Activated B cell treated with CpG ODN at 0.5 μM for 24 hours (primary cell): ENCODE results near the gene NRF1. TPM values are rescaled to one million over a fixed set of nuclear protein-coding genes. Genes with fewer than 3 reads are reported as not detected.
A peak's percentile ranks its signal among the peaks of the same experiment; 100 is the strongest.

Experiments
- ATAC-seq: fragments of 200-7000 bp; cut with Tn5 transposase; one replicate; pipeline ENCODE4 v1.10.0; 2021; ENCODE audit warnings: low read depth, mild to moderate bottlenecking, moderate library complexity
- CTCF ChIA-PET: fragments of 350-600 bp; sonication (Branson Sonifier 250); formaldehyde crosslinking; loops from one replicate; lab custom pipeline; 2021; ENCODE audit warnings: antibody characterized with exemption; lab: Charles Lee
- POLR2A ChIA-PET: fragments of 350-600 bp; sonication (Branson Sonifier 250); formaldehyde crosslinking; loops from one replicate; lab custom pipeline; 2021; ENCODE audit warnings: antibody characterized with exemption; lab: Charles Lee
- DNase-seq: peaks from one replicate; pipeline ENCODE4 v3.0.0; 2022
- H3K27ac Mint-ChIP-seq: one replicate; pipeline ENCODE4 v1.8.0; 2020; ENCODE audit warnings: mixed read lengths
- H3K27me3 Mint-ChIP-seq: one replicate; pipeline ENCODE4 v1.8.0; 2021; ENCODE audit warnings: mixed read lengths
- H3K36me3 Mint-ChIP-seq: one replicate; pipeline ENCODE4 v1.8.0; 2021; ENCODE audit warnings: low read depth, mixed read lengths
- H3K4me1 Mint-ChIP-seq: one replicate; pipeline ENCODE4 v1.8.0; 2021; ENCODE audit warnings: mixed read lengths
- H3K4me3 Mint-ChIP-seq: one replicate; pipeline ENCODE4 v1.8.0; 2020; ENCODE audit warnings: mild to moderate bottlenecking, mixed read lengths
- H3K9me3 Mint-ChIP-seq: one replicate; pipeline ENCODE4 v1.8.0; 2020; ENCODE audit warnings: mixed read lengths
- intact Hi-C: fragments of 100-400 bp; cut with micrococcal nuclease; formaldehyde crosslinking; loops from one replicate; pipeline ENCODE4 v1.15.1; 2024
- total RNA-seq: library from RNA; stranded (reverse); gene quantifications from 2 replicates; pipeline ENCODE4 v1.2.3, GENCODE V29; 2022
- TF ChIP-seq, protein P1 (sequence below): fragments of 200-600 bp; IDR thresholded peaks from one replicate; pipeline ENCODE4 v1.8.0; 2022; ENCODE audit warnings: antibody characterized with exemption, mild to moderate bottlenecking

NRF1 gene
- total RNA-seq, 1 donor from 2014 or later = 27.4 TPM

DNA sequence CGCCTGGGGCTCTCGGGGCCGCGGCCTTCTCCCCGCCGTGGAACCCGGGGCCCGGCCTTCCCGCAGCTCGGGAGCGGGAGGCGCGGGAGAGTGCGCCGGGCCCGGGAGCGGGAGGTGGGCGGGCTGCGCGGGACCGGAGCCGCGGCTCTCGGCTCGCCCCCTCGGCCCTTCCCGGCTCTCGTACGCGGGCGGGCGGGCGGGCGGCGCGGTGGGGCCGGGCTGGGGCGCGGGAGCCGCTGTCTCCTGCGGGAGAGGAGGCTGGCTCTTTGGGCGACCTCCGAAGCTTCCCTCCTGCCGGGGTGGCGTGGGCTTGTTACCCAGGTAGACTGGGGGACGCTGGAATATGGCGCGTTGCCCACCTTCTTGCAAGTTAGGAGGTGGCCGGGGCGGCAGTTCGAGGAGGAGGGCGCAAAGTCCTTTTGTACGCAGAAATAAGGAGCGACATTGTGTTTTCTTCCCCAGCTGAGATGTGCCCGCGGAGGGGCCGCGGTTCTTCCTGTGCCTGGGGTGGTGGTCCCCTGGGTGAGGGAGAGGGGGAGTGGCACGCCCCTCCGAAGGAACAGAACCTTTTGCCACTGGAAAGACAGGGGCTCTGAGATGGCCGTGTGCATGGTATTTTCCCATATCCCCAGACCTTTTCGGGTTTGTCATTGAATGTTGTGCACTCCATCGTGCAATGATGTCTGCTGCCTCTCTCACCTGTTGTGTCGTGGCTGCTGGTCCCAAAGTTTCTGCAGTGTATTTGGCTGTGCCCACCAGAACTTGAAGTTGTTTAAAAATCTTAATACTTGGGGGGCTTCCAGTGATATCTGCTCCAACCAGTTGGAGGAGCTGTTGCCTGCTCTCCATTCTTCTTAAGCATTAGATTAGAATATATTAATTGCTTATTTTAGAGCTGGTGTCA lies 844 bp downstream of the NRF1 start:
- ATAC-seq (no peak), DNase-seq (no peak)
- no peaks in the 10 kb centered on the region for H3K27me3 Mint-ChIP-seq
- H3K4me1 Mint-ChIP-seq = peaks cover 57% of the 10 kb centered on the region
- peaks cover 22% of the 10 kb centered on the region for H3K36me3 Mint-ChIP-seq
- ChIA-PET POLR2A (interaction anchor here (0.5 to 2.2 kb wide), 14 partner anchors 10 to 434 kb away, joined by 3 to 8 read pairs (median 3); partner anchors contain the start of genes AHCYL2, SMKR1 and STRIP2), CTCF (interaction anchor here (0.7 to 2.2 kb wide), 8 partner anchors 10 to 397 kb away, joined by 3 to 10 read pairs (median 4); no protein-coding TSS in a partner anchor)
- peak overlapping the region; percentile 92 for H3K27ac Mint-ChIP-seq
- TF ChIP-seq, protein P1, sequence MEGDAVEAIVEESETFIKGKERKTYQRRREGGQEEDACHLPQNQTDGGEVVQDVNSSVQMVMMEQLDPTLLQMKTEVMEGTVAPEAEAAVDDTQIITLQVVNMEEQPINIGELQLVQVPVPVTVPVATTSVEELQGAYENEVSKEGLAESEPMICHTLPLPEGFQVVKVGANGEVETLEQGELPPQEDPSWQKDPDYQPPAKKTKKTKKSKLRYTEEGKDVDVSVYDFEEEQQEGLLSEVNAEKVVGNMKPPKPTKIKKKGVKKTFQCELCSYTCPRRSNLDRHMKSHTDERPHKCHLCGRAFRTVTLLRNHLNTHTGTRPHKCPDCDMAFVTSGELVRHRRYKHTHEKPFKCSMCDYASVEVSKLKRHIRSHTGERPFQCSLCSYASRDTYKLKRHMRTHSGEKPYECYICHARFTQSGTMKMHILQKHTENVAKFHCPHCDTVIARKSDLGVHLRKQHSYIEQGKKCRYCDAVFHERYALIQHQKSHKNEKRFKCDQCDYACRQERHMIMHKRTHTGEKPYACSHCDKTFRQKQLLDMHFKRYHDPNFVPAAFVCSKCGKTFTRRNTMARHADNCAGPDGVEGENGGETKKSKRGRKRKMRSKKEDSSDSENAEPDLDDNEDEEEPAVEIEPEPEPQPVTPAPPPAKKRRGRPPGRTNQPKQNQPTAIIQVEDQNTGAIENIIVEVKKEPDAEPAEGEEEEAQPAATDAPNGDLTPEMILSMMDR = no peak
- intact Hi-C loops = loop anchor here (1.0 to 10.0 kb wide), 6 partner anchors 23 to 678 kb away; partner anchors contain the start of genes AHCYL2 and IRF5
- no peaks in the 10 kb centered on the region for H3K9me3 Mint-ChIP-seq
- peak overlapping the region; percentile 91 for H3K4me3 Mint-ChIP-seq

- peaks cover 22% of the 10 kb centered on the region for H3K36me3 Mint-ChIP-seq
- peak overlapping the region; percentile 91 for H3K4me3 Mint-ChIP-seq
- CTCF ChIA-PET = interaction anchor here (0.7 to 2.2 kb wide), 7 partner anchors 10 to 397 kb away, joined by 3 to 10 read pairs (median 4); no protein-coding TSS in a partner anchor
- no peaks in the 10 kb centered on the region for H3K9me3 Mint-ChIP-seq
- H3K4me1 Mint-ChIP-seq = peaks cover 60% of the 10 kb centered on the region
- POLR2A ChIA-PET = interaction anchor here (0.5 to 2.2 kb wide), 7 partner anchors 18 to 433 kb away, joined by 3 to 8 read pairs (median 4); no protein-coding TSS in a partner anchor
- TF ChIP-seq, protein P1 = no peak
- ATAC-seq = no peak
- peak overlapping the region; percentile 92 for H3K27ac Mint-ChIP-seq
- H3K27me3 Mint-ChIP-seq = no peaks in the 10 kb centered on the region
- intact Hi-C loops = loop anchor here (2.0 to 10.0 kb wide), 4 partner anchors 164 to 678 kb away; partner anchors contain the start of genes AHCYL2 and IRF5
- DNase-seq = no peak
Observed at GRCh38 chr7:129613016-129613337, 1.5 kb downstream of the NRF1 start.

GRCh38 chr7:129615018-129615417 lies 3.5 kb downstream of the NRF1 start:
- POLR2A ChIA-PET = interaction anchor here (0.7 kb wide), 1 partner anchor 10 kb away, joined by 4 read pairs; no protein-coding TSS in a partner anchor
- CTCF ChIA-PET = interaction anchor here (0.9 to 1.4 kb wide), 2 partner anchors 20 to 22 kb away, joined by 3 read pairs; no protein-coding TSS in a partner anchor
- Mint-ChIP-seq H3K36me3 (peaks cover 9% of the 10 kb centered on the region), H3K27me3 (no peaks in the 10 kb centered on the region), H3K27ac (peak overlapping the region; percentile 35), H3K9me3 (no peaks in the 10 kb centered on the region), H3K4me1 (peaks cover 67% of the 10 kb centered on the region), H3K4me3 (peak overlapping the region; percentile 45)
- TF ChIP-seq, protein P1 = no peak
- ATAC-seq = no peak
- no peak for DNase-seq
- intact Hi-C loops = loop anchor here (10.0 kb wide), 2 partner anchors 390 to 680 kb away; partner anchors contain the start of genes AHCYL2 and IRF5

DNA sequence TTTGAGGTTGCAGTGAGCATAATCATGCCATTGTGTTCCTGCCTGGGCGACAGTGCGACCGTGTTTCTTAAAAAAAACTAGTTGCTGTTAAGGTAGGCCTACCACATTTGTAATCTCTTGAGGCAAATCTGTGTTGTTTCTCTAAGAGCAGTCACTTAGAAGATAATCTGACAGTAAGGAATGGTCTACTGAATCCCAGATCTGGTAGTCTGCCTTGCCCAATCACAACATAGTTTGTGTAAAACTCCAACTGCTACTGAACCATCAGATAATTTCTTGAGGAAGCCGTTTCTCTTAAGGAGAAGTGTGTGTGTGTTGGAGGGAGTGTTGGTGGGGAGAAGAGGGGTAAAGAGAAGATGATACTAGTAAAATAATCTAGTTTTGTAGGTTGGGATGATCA lies 5.0 kb downstream of the NRF1 start:
- ATAC-seq (no peak), DNase-seq (no peak)
- TF ChIP-seq, protein P1 = no peak
- no peak overlapping the region for H3K4me3 Mint-ChIP-seq
- H3K27me3 Mint-ChIP-seq = no peaks in the 10 kb centered on the region
- H3K27ac Mint-ChIP-seq = no peak overlapping the region
- H3K9me3 Mint-ChIP-seq = no peaks in the 10 kb centered on the region
- intact Hi-C loops = loop anchor here (10.0 kb wide), 2 partner anchors 392 to 682 kb away; partner anchors contain the start of genes AHCYL2 and IRF5
- ChIA-PET CTCF (interaction anchor here (1.3 to 2.0 kb wide), 2 partner anchors 18 to 26 kb away, joined by 6 read pairs; no protein-coding TSS in a partner anchor), POLR2A (no interaction called here)
- H3K36me3 Mint-ChIP-seq = peaks cover 9% of the 10 kb centered on the region
- peaks cover 68% of the 10 kb centered on the region for H3K4me1 Mint-ChIP-seq
